DND-41 (cell line): Measurements from ENCODE around the gene ZNF207.

Source experiments
- CTCF ChIP-seq: IDR thresholded peaks from 2 replicates; pipeline ENCODE4 v1.5.1; 2012; ENCODE audit warnings: borderline replicate concordance, low read length, moderate library complexity, mild to moderate bottlenecking; ENCODE audit not compliant: poor library complexity, severe bottlenecking; ENCODE audit errors: extremely low read depth
- EZH2 ChIP-seq: IDR thresholded peaks from 3 replicates; pipeline ENCODE4 v1.6.1; 2012; ENCODE audit warnings: borderline replicate concordance, low read depth, mild to moderate bottlenecking, moderate library complexity, low read length, inconsistent platforms; ENCODE audit not compliant: severe bottlenecking

- no peak for TF ChIP-seq CTCF
- TF ChIP-seq EZH2: no peak
These were observed 35.3 kb upstream of the ZNF207 start for GRCh38 chr17:32314636-32315035.
